Measurements from ENCODE around the gene YDJC.
"Not testable (repeated sequence)": the region's sequence is repeated elsewhere in the genome, so short reads cannot be mapped to it uniquely, and the experiment has no call there.

YDJC gene

DNA sequence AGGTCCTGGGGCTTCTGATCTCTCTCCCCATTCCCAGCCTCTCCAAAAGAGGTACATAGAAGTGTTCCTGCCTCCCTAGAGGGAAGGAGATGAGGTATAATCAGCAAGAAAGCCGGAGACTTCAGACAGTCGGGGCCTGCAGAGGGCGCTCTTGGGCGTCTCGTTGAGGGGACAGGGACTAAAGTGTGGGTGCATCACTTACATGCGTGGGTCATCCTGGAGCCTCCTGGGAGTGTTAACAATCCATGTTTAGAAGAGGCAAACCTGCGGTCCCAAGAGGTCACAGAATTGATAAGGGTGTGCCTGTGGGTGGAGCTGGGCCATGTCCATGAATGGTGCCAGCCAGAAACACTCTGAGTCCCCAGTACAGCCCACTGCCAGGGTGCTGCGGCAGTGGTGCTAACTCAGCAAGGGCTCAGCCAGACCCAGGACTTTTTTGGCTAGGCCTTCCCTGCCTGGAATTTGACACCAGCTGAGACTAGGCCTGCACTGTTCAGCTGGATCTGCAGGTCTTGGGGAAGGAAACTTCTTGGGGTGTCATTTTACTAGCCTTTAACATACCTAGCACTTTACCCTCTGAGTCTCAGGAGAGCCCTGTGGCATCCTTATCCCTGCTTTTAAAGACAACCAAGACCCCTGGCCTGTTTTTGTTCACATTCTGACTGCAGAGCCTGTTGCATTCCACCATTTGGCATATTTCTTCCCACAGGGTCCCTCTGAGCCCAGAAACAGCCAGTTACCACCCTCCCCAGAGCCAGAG is 5.5 kb downstream of the YDJC start:
- H3K36me3 ChIP-seq, result peaks cover 83% of the 10 kb centered on the region
- no peak for TF ChIP-seq Cebpa-rat (IDR thresholded peaks at IDR 0.05)
- no peak overlapping the region for H3K4me3 ChIP-seq
- H4K20me1 ChIP-seq, result peaks cover 93% of the 10 kb centered on the region
- peaks cover 79% of the 10 kb centered on the region for H3K4me1 ChIP-seq
- H3K9me3 ChIP-seq, result no peaks in the 10 kb centered on the region
- no peak overlapping the region for H3K9ac ChIP-seq
- H3K4me2 ChIP-seq, result peak overlapping the region; percentile 14
- no peaks in the 10 kb centered on the region for H3K27me3 ChIP-seq
- H3K27ac ChIP-seq, result 0 out of 2 replicates have a peak overlapping the region, but pooled peaks have one; percentile 24

DNA sequence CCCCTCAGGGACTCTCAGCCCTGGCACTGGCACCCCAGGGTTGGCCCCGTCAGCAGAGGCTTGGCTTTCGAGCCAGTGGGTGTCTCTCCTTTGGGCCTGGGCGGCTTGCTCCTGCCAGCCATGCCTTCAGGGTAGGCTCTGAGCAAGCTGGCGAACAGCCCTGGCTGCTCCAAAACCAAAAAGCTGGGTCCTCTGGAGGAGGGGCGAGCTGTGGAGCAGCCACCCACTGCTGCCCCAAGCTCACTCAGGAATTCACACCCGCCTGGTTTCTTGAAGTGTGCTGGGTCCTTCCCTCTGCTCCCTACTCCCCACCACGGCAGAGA is 6.2 kb downstream of the YDJC start:
- Histone ChIP-seq H4K20me1 (peaks cover 100% of the 10 kb centered on the region), H3K9ac (no peak overlapping the region), H3K4me1 (peaks cover 73% of the 10 kb centered on the region), H3K9me3 (no peaks in the 10 kb centered on the region), H3K36me3 (peaks cover 89% of the 10 kb centered on the region), H3K4me3 (no peak overlapping the region), H3K4me2 (no peak overlapping the region), H3K27me3 (no peaks in the 10 kb centered on the region), H3K27ac (0 out of 2 replicates have a peak overlapping the region, but pooled peaks have one; percentile 2)
- no peak for TF ChIP-seq Cebpa-rat (IDR thresholded peaks at IDR 0.05)

DNA sequence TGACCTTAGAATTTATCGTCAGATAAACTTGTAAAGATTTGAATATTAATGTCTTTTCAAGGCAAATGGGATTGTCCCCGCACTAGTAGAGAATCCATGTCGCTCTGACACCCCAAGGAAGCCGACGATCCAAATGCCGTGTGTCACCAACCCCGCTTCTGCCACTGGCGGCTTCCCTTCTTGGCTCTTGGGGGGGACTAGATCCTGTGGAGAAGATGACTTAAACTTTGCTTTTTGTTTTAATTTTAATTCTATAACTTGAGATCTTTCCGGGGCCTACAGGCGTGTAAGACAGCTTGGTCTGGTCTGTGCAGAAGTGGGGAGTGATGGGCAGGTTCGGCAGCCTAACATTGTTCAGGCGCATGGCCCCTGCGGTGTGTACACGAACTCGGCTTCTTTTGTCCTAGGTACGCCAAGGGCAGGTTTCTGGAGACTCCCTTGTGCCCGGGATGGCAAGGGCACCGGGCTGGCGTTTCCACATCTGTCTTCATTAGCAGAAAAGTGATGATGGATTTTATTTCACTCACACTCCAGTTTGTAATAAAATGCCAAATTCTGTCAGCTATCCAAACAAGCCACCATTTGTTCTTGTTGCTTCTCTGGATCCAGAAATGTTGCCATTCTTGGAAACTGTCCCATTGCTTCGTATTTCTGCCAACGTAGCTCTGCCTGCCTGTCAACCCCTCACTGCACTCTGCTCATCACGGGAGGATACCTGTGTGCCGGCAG is 6.7 kb downstream of the YDJC start:
- H3K27ac ChIP-seq, result 0 out of 2 replicates have a peak overlapping the region, but pooled peaks have one; percentile 2
- H3K4me3 ChIP-seq, result no peak overlapping the region
- no peak overlapping the region for H3K9ac ChIP-seq
- H4K20me1 ChIP-seq, result peaks cover 100% of the 10 kb centered on the region
- H3K9me3 ChIP-seq, result no peaks in the 10 kb centered on the region
- no peak overlapping the region for H3K4me2 ChIP-seq
- no peak for TF ChIP-seq Cebpa-rat (IDR thresholded peaks at IDR 0.05)
- H3K27me3 ChIP-seq, result no peaks in the 10 kb centered on the region
- peaks cover 70% of the 10 kb centered on the region for H3K4me1 ChIP-seq
- H3K36me3 ChIP-seq, result peaks cover 89% of the 10 kb centered on the region

DNA sequence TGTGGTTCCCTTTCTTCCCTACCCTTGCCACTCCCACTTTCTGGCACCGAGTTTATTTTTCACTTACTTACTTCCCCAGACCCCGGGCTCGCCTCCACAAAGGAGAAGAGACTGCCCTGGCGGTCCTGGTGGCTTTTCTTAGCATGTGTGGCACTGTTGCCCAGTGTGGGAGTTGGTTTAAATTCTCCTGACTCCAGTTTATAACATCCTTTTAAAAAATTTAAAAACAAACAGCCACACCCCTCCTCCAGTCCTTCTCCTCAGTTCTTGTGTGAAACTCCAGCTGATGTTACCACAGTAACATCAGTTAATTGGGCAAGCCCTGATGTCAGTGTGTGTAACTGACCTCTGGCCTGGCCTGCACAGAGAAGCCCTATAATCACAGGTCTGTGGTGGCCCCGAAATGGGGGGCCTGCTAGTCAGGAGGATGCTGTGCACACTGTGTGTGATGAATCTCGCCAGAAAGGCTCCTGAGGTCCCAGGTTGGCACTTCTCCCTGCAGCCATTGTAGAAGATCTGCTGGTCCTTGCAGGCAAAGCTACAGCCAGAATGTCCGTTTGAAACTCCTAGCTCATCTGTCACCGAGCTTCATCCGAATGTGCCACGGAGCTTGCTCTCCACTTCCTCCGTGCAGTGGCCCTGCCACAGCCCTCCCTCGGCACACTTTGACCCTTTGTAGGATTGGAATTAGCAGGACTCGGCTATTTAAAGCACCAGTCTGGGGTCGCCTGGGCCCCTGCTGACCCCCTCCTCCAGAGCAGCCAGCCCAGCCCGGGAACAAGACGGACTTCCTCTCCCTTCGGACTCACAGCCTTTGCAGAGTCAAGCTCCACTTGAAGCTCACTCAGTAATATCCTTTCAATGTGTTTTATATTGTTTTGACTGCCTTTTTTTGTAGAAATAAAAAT is 7.6 kb downstream of the YDJC start:
- no peaks in the 10 kb centered on the region for H3K27me3 ChIP-seq
- no peak overlapping the region for H3K27ac ChIP-seq
- H4K20me1 ChIP-seq, result peaks cover 100% of the 10 kb centered on the region
- H3K4me1 ChIP-seq, result peaks cover 70% of the 10 kb centered on the region
- no peak overlapping the region for H3K4me3 ChIP-seq
- no peak overlapping the region for H3K4me2 ChIP-seq
- TF ChIP-seq Cebpa-rat (IDR thresholded peaks at IDR 0.05), result no peak
- H3K9me3 ChIP-seq, result no peaks in the 10 kb centered on the region
- no peak overlapping the region for H3K9ac ChIP-seq
- H3K36me3 ChIP-seq, result peaks cover 86% of the 10 kb centered on the region

DNA sequence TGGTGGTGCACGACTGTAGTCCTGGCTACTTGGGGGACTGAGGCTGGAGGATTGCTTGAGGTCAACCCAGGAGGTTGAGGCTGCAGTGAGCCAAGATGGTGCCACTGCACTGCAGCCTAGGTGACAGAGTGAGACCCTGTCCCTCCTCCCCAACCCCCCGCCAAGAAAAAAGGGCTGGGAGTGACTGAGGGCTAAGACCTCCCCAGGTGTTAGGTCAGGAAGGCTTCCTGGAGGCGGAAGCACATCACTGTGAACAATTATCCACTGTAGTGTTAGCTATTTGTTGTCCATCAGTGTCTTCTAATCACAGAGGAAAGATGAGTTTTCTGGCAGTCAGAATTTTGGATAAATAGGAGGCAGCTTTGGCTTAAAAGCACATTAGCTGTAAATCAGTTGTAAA is 8.8 kb downstream of the YDJC start:
- Histone ChIP-seq H3K4me3 (no peak overlapping the region), H3K36me3 (peaks cover 73% of the 10 kb centered on the region), H3K9me3 (no peaks in the 10 kb centered on the region), H3K4me2 (no peak overlapping the region), H3K4me1 (peaks cover 70% of the 10 kb centered on the region), H3K27me3 (no peaks in the 10 kb centered on the region), H3K27ac (no peak overlapping the region), H3K9ac (no peak overlapping the region), H4K20me1 (peaks cover 100% of the 10 kb centered on the region)
- no peak for TF ChIP-seq Cebpa-rat (IDR thresholded peaks at IDR 0.05)

DNA sequence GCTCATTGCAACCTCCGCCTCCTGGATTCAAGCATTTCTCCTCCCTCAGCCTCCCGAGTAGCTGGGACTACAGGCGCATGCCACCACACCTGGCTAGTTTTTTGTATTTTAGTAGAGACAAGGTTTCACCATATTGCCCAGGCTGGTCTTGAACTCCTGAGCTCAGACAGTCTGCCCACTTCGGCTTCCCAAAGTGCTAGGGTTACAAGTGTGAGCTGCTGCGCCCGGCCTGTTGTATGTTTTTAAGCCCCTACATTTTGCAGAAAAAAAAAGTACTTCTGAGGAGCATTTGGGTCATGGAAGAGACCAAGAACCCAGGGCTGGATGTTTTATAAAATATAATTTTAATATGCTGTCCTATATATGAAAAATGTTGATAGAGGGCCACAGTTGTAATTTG is 12.5 kb downstream of the YDJC start:
- Histone ChIP-seq H3K4me2 (peak overlapping the region; percentile 73), H4K20me1 (peaks cover 100% of the 10 kb centered on the region), H3K4me1 (peaks cover 72% of the 10 kb centered on the region), H3K27ac (peak overlapping the region; percentile 37; the same call in 1 of the 2 replicates), H3K36me3 (peaks cover 76% of the 10 kb centered on the region)
- H3K9me3 ChIP-seq, H3K4me3 ChIP-seq, H3K27me3 ChIP-seq, H3K9ac ChIP-seq: not testable (repeated sequence)

DNA sequence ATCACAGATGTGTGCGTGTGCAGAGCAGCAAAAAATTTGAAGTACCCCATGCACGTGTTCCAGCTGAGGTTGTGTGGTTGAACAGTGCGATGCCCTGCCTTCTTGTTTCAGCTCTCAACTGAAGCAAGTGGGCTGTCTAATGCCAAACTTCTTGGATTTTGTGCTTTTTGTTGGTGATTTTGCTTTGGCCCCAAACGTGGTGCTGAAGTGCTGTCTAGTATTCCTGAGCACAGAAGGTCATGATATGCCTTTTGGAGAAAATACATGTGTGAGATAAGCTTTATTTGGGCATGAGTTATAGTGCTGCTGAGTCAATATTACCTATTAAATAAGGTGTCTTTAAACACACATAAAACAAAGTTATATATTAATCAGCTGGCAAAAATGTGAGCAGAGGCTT is 14.1 kb downstream of the YDJC start:
- Histone ChIP-seq H3K4me1 (peaks cover 61% of the 10 kb centered on the region), H3K4me3 (no peak overlapping the region), H3K9ac (no peak overlapping the region), H3K27ac (no peak overlapping the region), H3K9me3 (no peaks in the 10 kb centered on the region), H3K4me2 (peak overlapping the region; percentile 73), H3K27me3 (no peaks in the 10 kb centered on the region), H4K20me1 (peaks cover 100% of the 10 kb centered on the region), H3K36me3 (peaks cover 80% of the 10 kb centered on the region)
- no peak for TF ChIP-seq Cebpa-rat (IDR thresholded peaks at IDR 0.05)

DNA sequence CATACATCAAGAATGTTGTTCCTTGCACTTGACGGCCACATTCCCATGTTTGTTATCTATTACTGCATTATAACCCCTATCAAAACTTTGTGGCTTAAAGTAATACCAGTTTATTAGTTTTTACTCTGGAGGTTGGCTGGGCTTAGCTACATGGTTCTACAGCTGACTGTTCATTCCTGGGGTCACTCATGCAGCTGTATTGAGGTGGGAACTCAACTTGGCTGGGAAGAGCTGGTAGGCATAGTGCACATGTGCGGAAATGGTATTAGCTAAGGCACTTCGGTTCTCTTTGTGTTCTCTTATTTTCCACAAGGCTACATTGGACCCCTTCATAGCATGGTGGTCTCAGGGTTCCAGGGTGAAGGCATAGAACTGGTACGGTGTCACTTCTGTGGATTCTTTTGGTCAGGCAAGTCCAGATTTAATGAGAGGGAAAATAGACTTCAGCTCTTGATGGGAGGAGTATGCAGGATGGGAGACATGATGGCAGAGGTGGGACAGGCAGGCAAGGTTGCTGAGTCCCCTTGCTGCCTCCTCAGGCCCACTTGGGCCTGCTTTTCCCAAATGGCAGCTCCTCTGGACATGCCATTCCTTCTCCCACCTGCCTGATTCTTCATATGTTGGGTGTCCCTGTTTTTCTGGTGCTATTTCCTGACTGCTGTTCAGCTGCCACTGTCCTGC is 16.1 kb downstream of the YDJC start:
- no peaks in the 10 kb centered on the region for H3K9me3 ChIP-seq
- no peak for TF ChIP-seq Cebpa-rat (IDR thresholded peaks at IDR 0.05)
- no peak overlapping the region for H3K9ac ChIP-seq
- H3K27ac ChIP-seq, result no peak overlapping the region
- no peaks in the 10 kb centered on the region for H3K27me3 ChIP-seq
- peaks cover 79% of the 10 kb centered on the region for H3K36me3 ChIP-seq
- peak overlapping the region; percentile 18; the same call in 1 of the 2 replicates for H3K4me2 ChIP-seq
- peaks cover 51% of the 10 kb centered on the region for H3K4me1 ChIP-seq
- no peak overlapping the region for H3K4me3 ChIP-seq
- H4K20me1 ChIP-seq, result peaks cover 100% of the 10 kb centered on the region

DNA sequence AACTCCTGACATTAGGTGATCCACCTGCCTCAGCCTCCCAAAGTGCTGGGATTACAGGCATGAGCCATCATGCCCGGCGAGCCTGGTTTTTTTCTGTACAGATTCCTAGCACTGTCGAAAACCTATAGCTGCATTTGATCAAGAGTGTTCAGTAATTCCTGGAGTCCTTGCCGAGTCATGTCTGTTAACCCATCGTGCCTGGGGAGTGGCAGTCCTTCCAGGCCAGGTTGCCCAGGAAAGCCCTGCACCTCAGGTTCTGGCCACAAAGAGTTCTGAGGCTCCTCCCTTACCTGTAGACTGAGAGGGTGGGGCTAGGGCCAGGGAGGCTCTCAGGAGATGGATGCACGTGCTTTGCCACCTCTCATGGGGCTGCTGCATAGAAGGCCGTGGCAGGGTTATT is 17.0 kb downstream of the YDJC start:
- peaks cover 79% of the 10 kb centered on the region for H3K36me3 ChIP-seq
- H4K20me1 ChIP-seq, result peaks cover 100% of the 10 kb centered on the region
- H3K4me1 ChIP-seq, result peaks cover 46% of the 10 kb centered on the region
- TF ChIP-seq Cebpa-rat (IDR thresholded peaks at IDR 0.05), result no peak
- no peak overlapping the region for H3K4me3 ChIP-seq
- no peak overlapping the region for H3K27ac ChIP-seq
- H3K4me2 ChIP-seq, result no peak overlapping the region
- no peak overlapping the region for H3K9ac ChIP-seq
- H3K9me3 ChIP-seq, result no peaks in the 10 kb centered on the region
- no peaks in the 10 kb centered on the region for H3K27me3 ChIP-seq
